ENCODE measurements around the gene HIRA. TPM values are rescaled to one million over a fixed set of nuclear protein-coding genes. Genes with fewer than 3 reads are reported as not detected.

Gene HIRA
- total and polyA plus RNA-seq, 9 of the 15 experiments (the other 6 are each of a cell fraction or from before 2014, with no cell fraction given), result 0.96 to 132 (median 58.4) TPM

GRCh38 chr22:19290400-19291217 lies 140.9 kb downstream of the HIRA start (continued):
- TF ChIP-seq ZMIZ1 (IDR thresholded peaks at IDR 0.05; ENCODE audit: low read depth in 2 of 2, low read length in 2 of 2), result no peak
- no peak for TF ChIP-seq YY1 (IDR thresholded peaks at IDR 0.05; ENCODE audit: borderline replicate concordance in 1 of 3, control insufficient read depth in 1 of 3, extremely low read depth in 1 of 3, insufficient read depth in 3 of 3, insufficient read length in 1 of 3, insufficient replicate concordance in 2 of 3, low read depth in 1 of 3, low read length in 2 of 3)
- no peak for TF ChIP-seq CUX1 (CRISPR knock-in tag; IDR thresholded peaks at IDR 0.05)
- TF ChIP-seq BRF1 (IDR thresholded peaks at IDR 0.05; ENCODE audit: borderline replicate concordance, extremely low read depth, insufficient read length), result no peak
- 0 out of 2 replicates have a peak, but pooled peaks have one; percentile 5 for TF ChIP-seq ZNF134 (CRISPR knock-in tag; conservative IDR thresholded peaks at IDR 0.05)
- TF ChIP-seq ZBTB5 (IDR thresholded peaks at IDR 0.05), result no peak
- TF ChIP-seq ZNF311 (CRISPR knock-in tag; IDR thresholded peaks at IDR 0.05), result no peak
- 0 out of 2 replicates have a peak, but pooled peaks have one; percentile 9 for TF ChIP-seq HOMEZ (CRISPR knock-in tag; IDR thresholded peaks at IDR 0.05)
- no peak for TF ChIP-seq HMGN3 (IDR thresholded peaks at IDR 0.05; ENCODE audit: borderline replicate concordance, extremely low read depth, insufficient read length, low read depth, low read length)
- 0 out of 2 replicates have a peak, but pooled peaks have one; percentile 35 for TF ChIP-seq MTA1 (IDR thresholded peaks at IDR 0.05; ENCODE audit: borderline replicate concordance)
- no peak for TF ChIP-seq FOXK2 (conservative IDR thresholded peaks at IDR 0.05 in 1 of 2, IDR thresholded peaks at IDR 0.05 in 1 of 2; ENCODE audit: low read depth in 2 of 2)
- TF ChIP-seq BHLHE40 (IDR thresholded peaks at IDR 0.05; ENCODE audit: low read length), result no peak
